ENCODE results near the gene DUS4L. TPM values are rescaled to one million over a fixed set of nuclear protein-coding genes. Genes with fewer than 3 reads are reported as not detected.

Gene DUS4L
- polyA plus RNA-seq, 6 donors from 2014 or later = 0.91 to 10.0 (median 7.6) TPM

DNA sequence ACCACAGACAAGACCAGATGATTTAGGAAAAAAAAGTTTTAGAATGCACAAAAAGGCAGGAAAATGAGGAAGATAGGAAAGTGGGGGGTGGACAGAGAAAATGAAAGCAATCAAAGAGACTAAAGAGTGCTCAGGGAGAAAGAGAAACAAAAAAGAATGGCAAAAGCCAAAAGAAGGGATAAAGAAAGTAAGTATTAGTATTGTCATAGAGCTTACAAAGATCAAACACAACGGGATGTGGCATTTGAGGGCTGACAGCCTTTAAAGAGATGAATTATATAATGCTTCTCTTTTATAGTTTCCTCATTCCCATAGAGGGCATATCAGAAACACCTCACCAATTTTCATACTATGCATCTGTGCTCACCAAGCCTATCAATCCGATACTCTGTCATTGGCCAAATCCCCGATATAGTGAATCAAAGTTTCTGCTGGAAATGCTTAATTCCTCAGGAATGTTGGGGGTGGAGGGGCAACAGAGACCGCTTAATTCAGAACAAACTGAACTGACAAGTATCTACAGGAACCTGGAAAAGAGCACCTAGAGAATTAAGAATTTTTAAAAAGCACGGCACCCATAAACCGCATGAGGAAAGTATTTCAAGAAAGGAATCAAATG lies 2.8 kb upstream of the DUS4L start:
- peak in 1 of 2 donors; percentile 76 for ATAC-seq (ENCODE audit: low read depth in 2 of 2)
- H3K36me3 Mint-ChIP-seq = peaks cover 0 to 7% of the 10 kb centered on the region in 2 donors
- H3K4me3 Mint-ChIP-seq = peak overlapping the region in 5 of 8 donors; percentile 14 to 90 (median 84)
- H3K9me3 Mint-ChIP-seq = no peaks in the 10 kb centered on the region
- H3K27me3 Mint-ChIP-seq = no peaks in the 10 kb centered on the region
- peak overlapping the region; percentile 36 to 97 (median 80) for H3K27ac Mint-ChIP-seq
- H3K4me1 Mint-ChIP-seq = peaks cover 32 to 59% (median 41%) of the 10 kb centered on the region in 3 donors
- DNase-seq = no peak

DNA sequence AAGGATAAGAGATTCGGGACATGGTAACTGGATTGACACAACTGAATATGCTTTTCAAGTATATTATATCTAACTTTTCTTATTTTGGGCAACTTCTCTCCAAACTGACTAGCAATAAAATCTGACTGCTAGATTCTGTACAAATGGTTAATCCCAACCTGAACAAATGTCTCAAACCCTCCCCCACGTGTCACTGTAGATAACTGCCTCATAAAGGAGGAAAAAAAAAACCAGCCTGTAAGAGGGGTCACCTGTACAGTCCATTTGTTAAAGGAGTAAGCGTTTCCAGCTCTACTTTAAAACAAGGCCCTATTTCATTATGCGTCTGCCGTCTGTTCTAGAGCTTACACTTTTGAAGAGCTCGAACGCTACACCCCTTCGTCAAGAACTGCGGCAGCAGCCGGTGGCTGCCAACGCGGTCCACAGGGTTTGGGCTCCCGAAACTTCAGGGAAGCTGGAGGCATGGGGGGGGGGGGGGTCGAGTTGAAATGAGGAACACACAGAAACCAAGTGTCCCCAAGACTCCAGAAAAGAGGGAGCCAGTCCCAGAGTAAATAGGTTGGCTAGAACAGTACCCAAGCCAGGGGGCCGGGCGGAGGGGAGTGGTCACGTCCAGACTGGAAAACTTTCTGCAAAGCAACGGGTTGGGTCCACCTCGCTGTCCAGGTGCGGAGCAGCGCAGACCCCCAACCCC lies 543 bp upstream of the DUS4L start:
- H3K27ac Mint-ChIP-seq = peak overlapping the region; percentile 93 to 99 (median 96)
- DNase-seq = no peak
- H3K4me3 Mint-ChIP-seq = peak overlapping the region; percentile 88 to 97 (median 91)
- H3K9me3 Mint-ChIP-seq = no peaks in the 10 kb centered on the region
- H3K4me1 Mint-ChIP-seq = peaks cover 37 to 61% (median 44%) of the 10 kb centered on the region in 3 donors
- peaks cover 0 to 8% of the 10 kb centered on the region in 2 donors for H3K36me3 Mint-ChIP-seq
- H3K27me3 Mint-ChIP-seq = no peaks in the 10 kb centered on the region
- ATAC-seq (ENCODE audit: low read depth in 2 of 2) = peak; percentile 20 to 44

DNA sequence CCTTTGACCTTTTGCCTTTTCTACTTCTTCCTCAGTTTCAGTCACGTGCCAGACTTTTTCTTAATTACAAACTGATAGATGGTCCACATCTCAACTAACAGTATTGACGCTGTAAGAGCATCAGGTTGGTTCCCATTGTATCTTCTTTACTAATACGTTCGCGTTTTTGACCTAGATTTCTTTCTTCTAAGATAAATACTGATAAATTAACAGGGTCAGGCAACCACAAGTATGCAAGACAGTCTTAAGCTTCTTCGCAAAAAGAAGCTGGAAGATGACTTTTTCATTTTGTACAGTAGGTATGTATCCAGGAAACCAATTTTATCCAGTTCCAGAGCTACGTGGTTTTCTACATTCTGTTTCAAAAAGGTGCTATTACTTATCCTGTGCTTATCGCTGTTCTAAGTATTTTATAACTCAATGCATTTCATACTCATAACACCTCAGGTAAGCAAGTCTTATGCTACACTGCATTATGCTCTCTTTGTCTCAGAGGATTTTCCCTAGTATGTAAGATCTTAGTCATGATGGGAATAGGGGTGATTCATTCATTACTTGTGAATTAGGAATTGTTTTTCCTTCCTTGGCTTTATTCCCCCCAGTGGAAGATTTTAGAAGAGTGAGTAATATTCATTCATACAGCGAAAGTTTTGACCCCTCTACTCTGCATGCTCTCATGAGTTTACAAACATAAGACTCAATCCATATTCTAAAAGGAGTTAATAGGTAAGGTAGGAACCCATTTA lies 955 bp downstream of the DUS4L start:
- peaks cover 0 to 11% of the 10 kb centered on the region in 2 donors for H3K36me3 Mint-ChIP-seq
- peak overlapping the region; percentile 88 to 97 (median 91) for H3K4me3 Mint-ChIP-seq
- no peaks in the 10 kb centered on the region for H3K27me3 Mint-ChIP-seq
- H3K9me3 Mint-ChIP-seq = no peaks in the 10 kb centered on the region
- DNase-seq = no peak
- peaks cover 34 to 52% (median 44%) of the 10 kb centered on the region in 3 donors for H3K4me1 Mint-ChIP-seq
- H3K27ac Mint-ChIP-seq = peak overlapping the region; percentile 93 to 99 (median 96)
- no peak for ATAC-seq (ENCODE audit: low read depth in 2 of 2)

DNA sequence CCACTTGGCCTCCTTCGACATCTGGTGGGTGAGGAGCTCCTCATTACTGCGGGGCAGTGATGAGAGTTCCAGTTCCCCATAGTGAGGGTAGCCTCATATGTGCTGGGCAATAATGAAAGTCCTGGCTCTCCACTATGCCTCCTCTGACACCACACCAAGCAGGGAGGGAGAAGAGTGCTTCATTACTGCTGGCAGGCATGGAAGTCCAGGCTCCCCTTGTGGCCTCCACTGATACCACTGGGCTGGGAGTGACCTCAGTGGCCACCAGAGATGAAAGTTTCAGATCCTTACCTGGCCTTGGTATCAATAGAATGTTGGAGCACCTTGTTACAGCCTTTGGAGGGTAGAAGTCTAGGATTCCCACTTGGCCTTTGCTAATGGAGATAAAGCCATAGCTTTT lies 6.5 kb downstream of the DUS4L start:
- no peaks in the 10 kb centered on the region for H3K9me3 Mint-ChIP-seq
- H3K27ac Mint-ChIP-seq = peak overlapping the region in 1 of 6 donors; percentile 84
- H3K36me3 Mint-ChIP-seq = peaks cover 11 to 24% of the 10 kb centered on the region in 2 donors
- DNase-seq = no peak
- ATAC-seq (ENCODE audit: low read depth in 2 of 2) = no peak
- no peaks in the 10 kb centered on the region for H3K27me3 Mint-ChIP-seq
- H3K4me3 Mint-ChIP-seq = no peak overlapping the region
- H3K4me1 Mint-ChIP-seq = peaks cover 2 to 8% (median 5%) of the 10 kb centered on the region in 3 donors

DNA sequence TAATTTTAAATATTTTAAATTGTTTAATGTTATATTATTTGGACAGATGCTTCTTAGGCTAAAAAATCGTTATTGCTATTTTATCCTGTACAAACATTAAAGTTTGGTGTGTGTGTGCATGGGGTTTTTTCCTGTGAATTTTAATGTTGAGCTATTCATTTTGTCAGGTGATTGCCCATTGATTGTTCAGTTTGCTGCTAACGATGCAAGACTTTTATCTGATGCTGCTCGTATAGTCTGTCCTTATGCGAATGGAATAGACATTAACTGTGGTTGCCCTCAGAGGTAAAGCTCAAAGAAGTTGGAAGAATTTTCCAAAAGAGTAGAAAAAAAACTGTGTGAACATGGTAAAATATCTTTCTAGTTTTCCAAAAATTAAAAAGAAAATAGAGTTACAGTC lies 9.8 kb downstream of the DUS4L start:
- no peak overlapping the region for H3K4me3 Mint-ChIP-seq
- peak overlapping the region in 1 of 6 donors; percentile 75 for H3K27ac Mint-ChIP-seq
- H3K9me3 Mint-ChIP-seq = no peaks in the 10 kb centered on the region
- DNase-seq (no peak), ATAC-seq (ENCODE audit: low read depth in 2 of 2) (no peak)
- no peaks in the 10 kb centered on the region for H3K27me3 Mint-ChIP-seq
- peaks cover 0 to 2% (median 2%) of the 10 kb centered on the region in 3 donors for H3K4me1 Mint-ChIP-seq
- H3K36me3 Mint-ChIP-seq = peaks cover 11 to 13% of the 10 kb centered on the region in 2 donors

DNA sequence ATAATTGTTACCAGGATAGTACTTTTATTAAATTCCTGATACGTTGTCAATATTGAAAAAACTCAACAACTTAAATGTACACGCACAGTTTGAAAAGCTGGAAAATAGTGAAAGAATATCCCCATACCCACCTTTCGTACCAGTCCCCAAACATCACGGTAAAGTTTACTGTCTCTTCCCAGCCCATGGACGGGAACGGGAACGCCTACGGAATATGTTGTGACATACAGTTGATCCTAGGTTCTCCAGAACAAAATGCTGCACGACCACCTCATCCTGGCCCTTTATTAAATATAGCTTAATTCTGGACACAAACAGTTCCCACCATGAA lies 15.7 kb downstream of the DUS4L start:
- DNase-seq (no peak), ATAC-seq (ENCODE audit: low read depth in 2 of 2) (no peak)
- Mint-ChIP-seq H3K9me3 (no peaks in the 10 kb centered on the region), H3K27me3 (no peaks in the 10 kb centered on the region), H3K4me3 (peak overlapping the region; percentile 84 to 96 (median 92)), H3K27ac (peak overlapping the region; percentile 79 to 97 (median 92)), H3K4me1 (peaks cover 20 to 31% (median 24%) of the 10 kb centered on the region in 3 donors), H3K36me3 (peaks cover 0 to 4% of the 10 kb centered on the region in 2 donors)

DNA sequence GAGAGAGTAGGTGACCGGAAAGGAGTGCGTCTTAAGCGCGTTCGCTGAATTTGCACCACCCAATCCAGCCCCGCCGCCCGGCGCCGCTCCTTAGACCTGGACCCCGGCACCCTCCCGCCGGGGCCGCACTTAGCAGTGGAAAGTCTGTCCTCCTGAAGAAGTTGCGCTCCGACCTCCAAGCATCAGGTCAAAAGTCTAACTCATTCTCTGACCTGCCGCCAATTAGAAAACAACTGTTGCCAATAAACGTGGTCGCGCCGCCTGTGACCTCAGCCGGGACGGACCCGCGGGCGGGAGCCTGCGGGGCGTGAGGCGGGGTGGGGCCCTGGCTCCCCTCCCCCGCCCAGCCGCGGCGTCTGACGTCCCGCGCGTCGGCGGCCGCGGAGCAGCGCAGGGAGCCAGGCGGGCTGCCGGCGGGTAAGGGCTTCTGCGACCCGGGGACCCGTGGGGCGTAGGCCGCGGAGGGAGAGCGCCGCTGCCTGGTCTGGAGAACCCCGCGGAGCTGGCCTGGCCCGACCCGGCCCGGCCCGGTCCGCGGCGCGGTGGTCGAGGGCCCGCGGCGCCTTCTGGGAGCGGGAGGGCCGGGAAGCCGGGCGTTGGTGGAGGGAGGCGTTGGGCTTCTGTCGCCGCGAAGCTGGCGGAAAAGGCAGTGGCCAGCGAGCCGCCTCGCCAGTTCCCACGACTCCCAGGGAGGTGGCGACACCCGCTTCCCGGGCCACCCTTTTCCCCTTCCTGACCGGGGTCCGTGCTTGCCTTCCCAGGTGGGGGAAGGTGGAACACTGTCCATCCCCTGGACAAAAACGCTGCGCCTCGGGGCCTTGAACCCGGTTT lies 16.3 kb downstream of the DUS4L start, which contains the start of gene BCAP29:
Gene BCAP29 (plus strand): TSS at position 362 of the 831 bp plus-strand sequence. CDS start 527 bp downstream, outside the sequence.
- Mint-ChIP-seq H3K9me3 (no peaks in the 10 kb centered on the region), H3K4me3 (peak within 1 kb of the TSS; percentile 84 to 96 (median 92)), H3K36me3 (peaks cover 2 to 5% of the 10 kb centered on the region in 2 donors), H3K27ac (peak within 1 kb of the TSS; percentile 79 to 97 (median 92)), H3K4me1 (peaks cover 20 to 32% (median 27%) of the 10 kb centered on the region in 3 donors), H3K27me3 (no peaks in the 10 kb centered on the region)
- DNase-seq (peak; percentile 85), ATAC-seq (ENCODE audit: low read depth in 2 of 2) (peak; percentile 95 to 97)

DNA sequence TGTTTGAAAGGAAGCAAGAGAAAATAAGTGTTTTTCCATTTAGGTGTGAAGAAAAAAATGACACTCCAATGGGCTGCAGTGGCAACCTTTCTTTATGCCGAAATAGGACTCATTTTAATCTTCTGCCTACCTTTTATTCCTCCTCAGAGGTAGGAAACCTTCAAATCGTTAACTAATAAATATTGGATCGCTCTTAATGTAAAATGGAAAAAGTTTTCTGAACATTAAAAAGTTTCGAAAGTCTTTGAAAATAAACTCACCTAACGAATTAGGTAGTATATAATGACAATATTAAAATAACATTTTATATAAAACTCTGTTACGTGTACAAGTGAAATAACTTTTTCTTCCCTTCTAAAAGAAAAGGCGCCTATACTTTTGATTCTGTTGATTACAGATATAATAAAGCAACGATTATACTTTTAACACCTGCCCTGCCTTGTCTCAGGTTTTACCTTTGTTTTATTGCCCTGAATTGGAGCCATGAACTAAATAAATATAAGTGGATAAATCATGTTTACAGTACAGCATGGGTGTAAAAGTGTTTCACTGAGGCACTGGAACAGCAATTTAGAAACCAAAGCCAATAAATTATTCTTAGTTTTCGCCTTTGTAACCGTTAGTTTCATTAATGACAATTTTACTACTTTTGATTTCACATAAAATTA lies 17.1 kb downstream of the DUS4L start:
- DNase-seq (no peak), ATAC-seq (ENCODE audit: low read depth in 2 of 2) (no peak)
- Mint-ChIP-seq H3K9me3 (no peaks in the 10 kb centered on the region), H3K36me3 (peaks cover 7 to 9% of the 10 kb centered on the region in 2 donors), H3K4me1 (peaks cover 20 to 34% (median 28%) of the 10 kb centered on the region in 3 donors), H3K27ac (peak overlapping the region in 5 of 6 donors; percentile 63 to 91 (median 86)), H3K27me3 (no peaks in the 10 kb centered on the region), H3K4me3 (peak overlapping the region; percentile 81 to 92 (median 86))

DNA sequence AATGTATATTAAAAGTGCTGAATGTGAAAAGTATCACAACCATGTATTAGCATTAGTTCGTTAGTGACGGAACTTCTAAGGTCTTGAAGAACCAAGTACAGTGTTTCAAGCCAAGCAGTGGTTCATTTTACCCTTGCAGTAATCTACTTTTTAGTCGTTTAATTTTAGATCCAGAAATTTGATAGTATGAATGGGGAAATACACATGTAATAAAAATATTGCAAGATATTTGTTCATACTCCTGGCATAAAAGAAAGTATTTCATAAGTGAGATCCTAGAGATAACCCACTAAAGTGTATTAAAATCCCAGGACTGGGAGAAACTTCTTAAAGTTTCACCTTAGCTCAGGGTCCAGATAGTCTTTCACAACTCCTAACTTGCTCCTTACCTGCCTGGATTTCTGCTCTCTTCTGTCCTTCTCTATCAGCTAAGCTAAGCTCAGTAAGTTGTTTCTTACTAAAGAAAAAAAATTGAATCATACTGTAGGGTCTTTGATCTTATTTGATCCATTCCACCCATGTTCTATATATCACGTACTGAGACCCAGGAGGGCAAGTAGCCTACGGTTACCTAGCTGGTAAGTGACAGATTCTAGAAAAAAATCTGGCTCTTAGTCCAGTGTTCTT lies 17.7 kb downstream of the DUS4L start:
- Mint-ChIP-seq H3K27me3 (no peaks in the 10 kb centered on the region), H3K4me1 (peaks cover 20 to 37% (median 28%) of the 10 kb centered on the region in 3 donors), H3K9me3 (no peaks in the 10 kb centered on the region), H3K36me3 (peaks cover 7 to 9% of the 10 kb centered on the region in 2 donors), H3K27ac (peak overlapping the region in 4 of 6 donors; percentile 31 to 90 (median 87)), H3K4me3 (peak overlapping the region; percentile 48 to 92 (median 82))
- ATAC-seq (ENCODE audit: low read depth in 2 of 2) = no peak
- DNase-seq = no peak

DNA sequence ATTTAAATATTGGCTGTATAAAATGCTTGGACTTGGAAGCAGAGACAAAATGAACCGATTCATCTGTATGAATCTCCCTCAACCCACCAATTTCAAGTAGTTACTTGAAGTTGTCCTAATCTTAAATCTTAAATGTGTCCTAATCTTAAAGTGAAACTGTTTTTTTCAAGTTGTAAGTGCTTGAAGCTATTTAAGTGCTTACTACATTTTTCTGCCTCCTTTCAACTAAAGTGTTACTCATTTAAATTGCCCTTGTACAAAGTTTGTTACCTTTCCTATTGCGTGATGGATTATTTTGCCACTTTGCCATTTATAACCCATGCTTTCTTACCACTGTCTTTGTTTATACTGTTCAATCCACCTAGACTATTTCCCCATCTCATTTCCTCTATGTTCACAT lies 19.1 kb downstream of the DUS4L start:
- Mint-ChIP-seq H3K4me1 (peaks cover 20 to 37% (median 28%) of the 10 kb centered on the region in 3 donors), H3K9me3 (no peaks in the 10 kb centered on the region), H3K27ac (peak overlapping the region in 2 of 6 donors; percentile 6 to 31), H3K4me3 (peak overlapping the region in 1 of 8 donors; percentile 92), H3K27me3 (no peaks in the 10 kb centered on the region), H3K36me3 (peaks cover 7 to 9% of the 10 kb centered on the region in 2 donors)
- DNase-seq (no peak), ATAC-seq (ENCODE audit: low read depth in 2 of 2) (no peak)

DNA sequence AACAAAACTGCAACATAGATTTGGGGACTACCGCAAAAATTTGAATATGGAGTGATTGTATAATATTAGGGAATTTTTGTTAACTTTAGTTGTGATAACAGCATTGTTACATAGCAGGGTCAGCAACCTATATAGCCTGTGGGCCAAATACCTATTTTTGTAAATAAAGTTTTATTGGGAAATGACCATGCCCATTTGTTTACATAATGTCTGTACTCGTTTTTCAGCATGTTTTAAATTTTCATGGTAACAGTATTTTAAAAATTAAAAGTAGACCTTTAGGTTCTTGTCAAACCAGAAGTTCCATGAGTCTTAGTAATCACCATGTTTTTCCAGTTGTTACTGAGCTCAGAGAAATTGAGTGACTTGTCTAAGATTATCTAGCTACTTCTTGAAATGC lies 20.9 kb downstream of the DUS4L start:
- H3K27ac Mint-ChIP-seq = peak overlapping the region in 1 of 6 donors; percentile 44
- ATAC-seq (ENCODE audit: low read depth in 2 of 2) = no peak
- peaks cover 7 to 14% of the 10 kb centered on the region in 2 donors for H3K36me3 Mint-ChIP-seq
- H3K4me3 Mint-ChIP-seq = no peak overlapping the region
- no peaks in the 10 kb centered on the region for H3K9me3 Mint-ChIP-seq
- DNase-seq = no peak
- H3K4me1 Mint-ChIP-seq = peaks cover 15 to 25% (median 24%) of the 10 kb centered on the region in 3 donors
- H3K27me3 Mint-ChIP-seq = no peaks in the 10 kb centered on the region

Measured in naive B cell (primary cell).